ENCODE results near the gene NCK1. TPM values are rescaled to one million over a fixed set of nuclear protein-coding genes. Genes with fewer than 3 reads are reported as not detected.

The NCK1 gene
- total RNA-seq, 1 experiment from 2014 or later: 25.6 TPM

GRCh38 chr3:136819731-136820679, 42.0 kb upstream of the NCK1 start:
- peak overlapping the region; percentile 86 for H3K4me2 ChIP-seq (ENCODE audit: low read length)
- no peaks in the 10 kb centered on the region for H4K20me1 ChIP-seq (ENCODE audit: insufficient read depth)
- TF ChIP-seq SP1 (IDR thresholded peaks at IDR 0.05; ENCODE audit: low read depth) (no peak), ELF1 (IDR thresholded peaks at IDR 0.05; ENCODE audit: borderline replicate concordance, low read depth) (no peak), SIN3A (IDR thresholded peaks at IDR 0.05; ENCODE audit: low read depth) (no peak), MAX (IDR thresholded peaks at IDR 0.05) (no peak), YY1 (IDR thresholded peaks at IDR 0.05; ENCODE audit: extremely low read depth, insufficient replicate concordance, low read depth, low read length) (no peak), EZH2 (IDR thresholded peaks at IDR 0.05) (no peak), ZNF274 (IDR thresholded peaks at IDR 0.05; ENCODE audit: low read depth, low read length) (no peak)
- TF ChIP-seq, protein P1, sequence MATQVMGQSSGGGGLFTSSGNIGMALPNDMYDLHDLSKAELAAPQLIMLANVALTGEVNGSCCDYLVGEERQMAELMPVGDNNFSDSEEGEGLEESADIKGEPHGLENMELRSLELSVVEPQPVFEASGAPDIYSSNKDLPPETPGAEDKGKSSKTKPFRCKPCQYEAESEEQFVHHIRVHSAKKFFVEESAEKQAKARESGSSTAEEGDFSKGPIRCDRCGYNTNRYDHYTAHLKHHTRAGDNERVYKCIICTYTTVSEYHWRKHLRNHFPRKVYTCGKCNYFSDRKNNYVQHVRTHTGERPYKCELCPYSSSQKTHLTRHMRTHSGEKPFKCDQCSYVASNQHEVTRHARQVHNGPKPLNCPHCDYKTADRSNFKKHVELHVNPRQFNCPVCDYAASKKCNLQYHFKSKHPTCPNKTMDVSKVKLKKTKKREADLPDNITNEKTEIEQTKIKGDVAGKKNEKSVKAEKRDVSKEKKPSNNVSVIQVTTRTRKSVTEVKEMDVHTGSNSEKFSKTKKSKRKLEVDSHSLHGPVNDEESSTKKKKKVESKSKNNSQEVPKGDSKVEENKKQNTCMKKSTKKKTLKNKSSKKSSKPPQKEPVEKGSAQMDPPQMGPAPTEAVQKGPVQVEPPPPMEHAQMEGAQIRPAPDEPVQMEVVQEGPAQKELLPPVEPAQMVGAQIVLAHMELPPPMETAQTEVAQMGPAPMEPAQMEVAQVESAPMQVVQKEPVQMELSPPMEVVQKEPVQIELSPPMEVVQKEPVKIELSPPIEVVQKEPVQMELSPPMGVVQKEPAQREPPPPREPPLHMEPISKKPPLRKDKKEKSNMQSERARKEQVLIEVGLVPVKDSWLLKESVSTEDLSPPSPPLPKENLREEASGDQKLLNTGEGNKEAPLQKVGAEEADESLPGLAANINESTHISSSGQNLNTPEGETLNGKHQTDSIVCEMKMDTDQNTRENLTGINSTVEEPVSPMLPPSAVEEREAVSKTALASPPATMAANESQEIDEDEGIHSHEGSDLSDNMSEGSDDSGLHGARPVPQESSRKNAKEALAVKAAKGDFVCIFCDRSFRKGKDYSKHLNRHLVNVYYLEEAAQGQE (IDR thresholded peaks at IDR 0.05; ENCODE audit: low read depth): peak; percentile 53
- no peak for ATAC-seq
- no peaks in the 10 kb centered on the region for H3K27me3 ChIP-seq (ENCODE audit: insufficient read depth, low read length)
- intact Hi-C loops (cut with micrococcal nuclease): no loop called here
- no peak overlapping the region for H2AFZ ChIP-seq (ENCODE audit: low read depth, low read length, poor library complexity, severe bottlenecking)
- H3K4me3 ChIP-seq (replicated peaks in 1 of 2; ENCODE audit: low read depth in 1 of 2, low read length in 2 of 2): peak overlapping the region; percentile 56 to 65
- ChIA-PET CTCF (no interaction called here), POLR2A (no interaction called here), RAD21 (ENCODE audit: low non-redundant PET in 1 of 2, low total read pairs in 2 of 2, uncharacterized antibody in 2 of 2, unreplicated experiment in 2 of 2) (no interaction called here)
- H3K9me2 ChIP-seq (ENCODE audit: insufficient read depth): no peaks in the 10 kb centered on the region
- H3K9me3 ChIP-seq (ENCODE audit: control insufficient read depth in 1 of 2, insufficient read depth in 1 of 2, low read depth in 1 of 2, low read length in 2 of 2): peaks cover 0 to 2% of the 10 kb centered on the region in 2 experiments; a peak in 1 of 4 replicates
- no peaks in the 10 kb centered on the region for H3K36me3 ChIP-seq (ENCODE audit: control insufficient read depth in 1 of 2, insufficient read depth in 2 of 2, low read length in 2 of 2)
- H3K4me1 ChIP-seq (ENCODE audit: control insufficient read depth in 1 of 2, insufficient read depth in 2 of 2, low read length in 2 of 2): peaks cover 0 to 20% of the 10 kb centered on the region in 2 experiments; a peak in 2 of 4 replicates
- no TSS peak for BruUV-seq (replicated peaks)
- H3K27ac ChIP-seq (ENCODE audit: low read depth, low read length): peak overlapping the region; percentile 61
- DNase-seq (ENCODE audit: low read depth, low spot score): no peak
- H3K79me2 ChIP-seq (ENCODE audit: insufficient read depth, low read length): no peaks in the 10 kb centered on the region; the same call in 1 of the 2 replicates
- H3K9ac ChIP-seq (ENCODE audit: low read length): peak overlapping the region; percentile 64
